ENCODE data around the gene ZNF785. TPM values are rescaled to one million over a fixed set of nuclear protein-coding genes. Genes with fewer than 3 reads are reported as not detected.

The ZNF785 gene
- total and polyA plus RNA-seq, 2 of the 13 experiments (the other 11 are each of a cell fraction or from before 2014, with no cell fraction given), result 0.01 TPM; not detected in 1

GRCh38 chr16:30609926-30610839, 24.7 kb upstream of the ZNF785 start, which contains the start of gene ZNF689 (continued):
- TF ChIP-seq MTF2 (CRISPR knock-in tag; IDR thresholded peaks at IDR 0.05; ENCODE audit: borderline replicate concordance) (0 out of 2 replicates have a peak, but pooled peaks have one; percentile 36), HNRNPH1 (optimal IDR thresholded peaks at IDR 0.05; ENCODE audit: low read depth, low read length) (no peak), IRX3 (CRISPR knock-in tag; IDR thresholded peaks at IDR 0.05; ENCODE audit: borderline replicate concordance, low read depth) (no peak), MAZ (IDR thresholded peaks at IDR 0.05; ENCODE audit: borderline replicate concordance, low read depth, low read length) (no peak), MAZ (CRISPR knock-in tag; IDR thresholded peaks at IDR 0.05; ENCODE audit: low read depth) (peak; percentile 40; the same call in 1 of the 2 replicates), ZBTB38 (CRISPR knock-in tag; IDR thresholded peaks at IDR 0.05) (peak; percentile 18; the same call in 1 of the 2 replicates), CREM (IDR thresholded peaks at IDR 0.05) (peak; percentile 95), CREM (CRISPR knock-in tag; IDR thresholded peaks at IDR 0.05) (no peak), SP2 (CRISPR knock-in tag; IDR thresholded peaks at IDR 0.05) (peak; percentile 77), ZNF549 (CRISPR knock-in tag; IDR thresholded peaks at IDR 0.05) (no peak), ZBTB39 (CRISPR knock-in tag; IDR thresholded peaks at IDR 0.05) (0 out of 2 replicates have a peak, but pooled peaks have one; percentile 80), ZNF276 (CRISPR knock-in tag; IDR thresholded peaks at IDR 0.05; ENCODE audit: low read depth) (peak; percentile 44; the same call in 1 of the 2 replicates), FOXC1 (CRISPR knock-in tag; IDR thresholded peaks at IDR 0.05; ENCODE audit: borderline replicate concordance) (peak; percentile 96; the same call in 1 of the 2 replicates), ZBTB49 (CRISPR knock-in tag; IDR thresholded peaks at IDR 0.05; ENCODE audit: borderline replicate concordance) (no peak), IRF2 (CRISPR knock-in tag; IDR thresholded peaks at IDR 0.05) (peak; percentile 94), ARNT2 (CRISPR knock-in tag; IDR thresholded peaks at IDR 0.05; ENCODE audit: low read depth) (no peak), ZNF784 (CRISPR knock-in tag; IDR thresholded peaks at IDR 0.05; ENCODE audit: borderline replicate concordance) (peak; percentile 98), HNF4A (CRISPR knock-in tag; IDR thresholded peaks at IDR 0.05) (peak; percentile 31), KMT2B (CRISPR knock-in tag; IDR thresholded peaks at IDR 0.05) (peak; percentile 92), GLMP (CRISPR knock-in tag; IDR thresholded peaks at IDR 0.05; ENCODE audit: borderline replicate concordance) (no peak), GTF2F1 (IDR thresholded peaks at IDR 0.05; ENCODE audit: low read length) (no peak)
